Measurements from ENCODE around the gene RPL29. TPM values are rescaled to one million over a fixed set of nuclear protein-coding genes. Genes with fewer than 3 reads are reported as not detected.

RPL29 gene
- total RNA-seq, 1 donor from 2014 or later: 1,678 TPM

GRCh38 chr3:51968170-51968775, 27.4 kb downstream of the RPL29 start:
- no peak for DNase-seq (ENCODE audit: extremely low spot score in 2 of 2)
- Histone ChIP-seq H3K27me3 (no peaks in the 10 kb centered on the region), H3K4me3 (peak overlapping the region; percentile 73 to 98), H3K4me1 (peaks cover 39% of the 10 kb centered on the region), H3K36me3 (no peaks in the 10 kb centered on the region), H3K27ac (peak overlapping the region; percentile 80), H3K9me3 (no peaks in the 10 kb centered on the region)
- TF ChIP-seq POLR2A (IDR thresholded peaks at IDR 0.05) (no peak), POLR2AphosphoS5 (IDR thresholded peaks at IDR 0.05; ENCODE audit: insufficient read depth in 1 of 2, low read depth in 1 of 2) (no peak), CTCF (IDR thresholded peaks at IDR 0.05) (no peak)
- intact Hi-C loops (cut with DNase I): no loop called here

GRCh38 chr3:51967384-51968169, 28.1 kb downstream of the RPL29 start, which contains the start of gene PCBP4:
PCBP4 (minus strand) TSS chr3:51967454; CDS start chr3:51961240, 6,214 bp downstream.
- TF ChIP-seq POLR2AphosphoS5 (IDR thresholded peaks at IDR 0.05; ENCODE audit: insufficient read depth in 1 of 2, low read depth in 1 of 2) (peak in 1 of 2 donors; percentile 39), CTCF (IDR thresholded peaks at IDR 0.05) (no peak), POLR2A (IDR thresholded peaks at IDR 0.05) (peak in 1 of 2 donors; percentile 78)
- H3K27me3 ChIP-seq: no peaks in the 10 kb centered on the region
- no peaks in the 10 kb centered on the region for H3K9me3 ChIP-seq
- no peaks in the 10 kb centered on the region for H3K36me3 ChIP-seq
- no peak for DNase-seq (ENCODE audit: extremely low spot score in 2 of 2)
- peak within 1 kb of the TSS; percentile 82 for H3K27ac ChIP-seq
- intact Hi-C loops (cut with DNase I): no loop called here
- peaks cover 33% of the 10 kb centered on the region for H3K4me1 ChIP-seq
- peak within 1 kb of the TSS; percentile 73 to 98 for H3K4me3 ChIP-seq

- no peaks in the 10 kb centered on the region for H3K27me3 ChIP-seq
- peaks cover 33% of the 10 kb centered on the region for H3K4me1 ChIP-seq
- DNase-seq (ENCODE audit: extremely low spot score in 2 of 2): no peak
- H3K27ac ChIP-seq: peak overlapping the region; percentile 82
- peak overlapping the region; percentile 73 to 98 for H3K4me3 ChIP-seq
- H3K36me3 ChIP-seq: no peaks in the 10 kb centered on the region
- peak in 1 of 2 donors; percentile 20 for TF ChIP-seq POLR2A (IDR thresholded peaks at IDR 0.05)
- TF ChIP-seq CTCF (IDR thresholded peaks at IDR 0.05): no peak
- no peaks in the 10 kb centered on the region for H3K9me3 ChIP-seq
- intact Hi-C loops (cut with DNase I): no loop called here
These were observed 28.7 kb downstream of the RPL29 start for GRCh38 chr3:51966922-51967383.

GRCh38 chr3:51966486-51966885, 29.2 kb downstream of the RPL29 start:
- Histone ChIP-seq H3K36me3 (no peaks in the 10 kb centered on the region), H3K9me3 (no peaks in the 10 kb centered on the region), H3K4me3 (peak overlapping the region; percentile 73 to 98), H3K27ac (peak overlapping the region; percentile 82), H3K27me3 (no peaks in the 10 kb centered on the region), H3K4me1 (peaks cover 33% of the 10 kb centered on the region)
- intact Hi-C loops (cut with DNase I): no loop called here
- no peak for TF ChIP-seq POLR2AphosphoS5 (IDR thresholded peaks at IDR 0.05; ENCODE audit: insufficient read depth in 1 of 2, low read depth in 1 of 2)
- no peak for TF ChIP-seq CTCF (IDR thresholded peaks at IDR 0.05)
- TF ChIP-seq POLR2A (IDR thresholded peaks at IDR 0.05): no peak
- DNase-seq (ENCODE audit: extremely low spot score in 2 of 2): no peak

GRCh38 chr3:51966016-51966415, 29.7 kb downstream of the RPL29 start:
- Histone ChIP-seq H3K36me3 (no peaks in the 10 kb centered on the region), H3K4me1 (peaks cover 33% of the 10 kb centered on the region), H3K27me3 (no peaks in the 10 kb centered on the region), H3K27ac (peak overlapping the region; percentile 82), H3K9me3 (no peaks in the 10 kb centered on the region), H3K4me3 (peak overlapping the region; percentile 73 to 98)
- intact Hi-C loops (cut with DNase I): no loop called here
- DNase-seq (ENCODE audit: extremely low spot score in 2 of 2): no peak
- TF ChIP-seq POLR2A (IDR thresholded peaks at IDR 0.05) (no peak), CTCF (IDR thresholded peaks at IDR 0.05) (no peak), POLR2AphosphoS5 (IDR thresholded peaks at IDR 0.05; ENCODE audit: insufficient read depth in 1 of 2, low read depth in 1 of 2) (no peak)
